HL-60 (cell line): ENCODE data around the gene SLC16A7.

ENCODE experiments used
- DNase-seq, 2 experiments: peaks; one replicate each; pipeline ENCODE4 v3.0.0-alpha.2; 2010 to 2020; ENCODE audit warnings: low read depth in 1 of 2, low spot score in 1 of 2
- H3K27ac ChIP-seq: fragments of 250-450 bp; sonication (Bioruptor Pico); replicated peaks from 2 replicates; pipeline ENCODE4 v1.5.1; 2020; ENCODE audit warnings: mild to moderate bottlenecking, moderate library complexity
- H3K27me3 ChIP-seq: fragments of 250-450 bp; sonication (Bioruptor Pico); 2 replicates; pipeline ENCODE4 v1.5.1; 2021; ENCODE audit warnings: mild to moderate bottlenecking, moderate library complexity; ENCODE audit not compliant: insufficient read depth, poor library complexity, severe bottlenecking
- H3K4me3 ChIP-seq: replicated peaks from 2 replicates; pipeline ENCODE4 v1.5.1; 2011; ENCODE audit warnings: mild to moderate bottlenecking, control low read depth, low read length; ENCODE audit not compliant: insufficient read depth
- GABPA ChIP-seq: IDR thresholded peaks from 2 replicates; pipeline ENCODE4 v1.6.1; 2012; ENCODE audit warnings: low read depth
- POLR2AphosphoS5 ChIP-seq: IDR thresholded peaks from 2 replicates; pipeline ENCODE4 v1.6.1; 2012; ENCODE audit warnings: low read depth
- SPI1 ChIP-seq: IDR thresholded peaks from 2 replicates; pipeline ENCODE4 v1.6.1; 2012; ENCODE audit warnings: low read depth, mild to moderate bottlenecking, borderline replicate concordance
- TF ChIP-seq, protein P1 (sequence below): IDR thresholded peaks from 2 replicates; pipeline ENCODE4 v1.6.1; 2012; ENCODE audit warnings: low read depth; ENCODE audit not compliant: insufficient replicate concordance
- TF ChIP-seq, protein P2 (sequence below): IDR thresholded peaks from one replicate; pipeline ENCODE4 v1.5.1; 2011; ENCODE audit warnings: low read length, control low read depth, inconsistent platforms; ENCODE audit not compliant: insufficient read depth

Gene SLC16A7

DNA sequence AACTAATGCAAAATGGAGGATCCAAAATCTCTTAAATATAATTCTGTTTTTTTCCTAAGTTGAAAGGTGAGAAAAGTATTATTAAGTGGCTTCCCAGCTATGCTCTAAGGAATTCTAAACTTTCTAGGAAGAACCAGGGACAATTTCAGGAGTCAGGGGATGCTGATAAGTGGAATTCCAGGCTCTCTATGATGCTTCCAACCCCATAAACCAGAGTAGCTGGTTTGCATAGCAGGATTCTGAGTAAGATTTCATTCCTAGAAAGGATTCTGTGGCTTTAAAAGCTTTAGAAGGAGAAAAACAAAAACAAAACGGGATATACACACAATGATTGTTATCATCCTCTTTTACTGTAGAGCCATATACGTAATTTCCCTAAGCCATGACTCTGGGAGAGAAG, 93.9 kb downstream of the SLC16A7 start:
- Histone ChIP-seq H3K27me3 (no peaks in the 10 kb centered on the region), H3K4me3 (no peak overlapping the region), H3K27ac (no peak overlapping the region)
- TF ChIP-seq, protein P1, sequence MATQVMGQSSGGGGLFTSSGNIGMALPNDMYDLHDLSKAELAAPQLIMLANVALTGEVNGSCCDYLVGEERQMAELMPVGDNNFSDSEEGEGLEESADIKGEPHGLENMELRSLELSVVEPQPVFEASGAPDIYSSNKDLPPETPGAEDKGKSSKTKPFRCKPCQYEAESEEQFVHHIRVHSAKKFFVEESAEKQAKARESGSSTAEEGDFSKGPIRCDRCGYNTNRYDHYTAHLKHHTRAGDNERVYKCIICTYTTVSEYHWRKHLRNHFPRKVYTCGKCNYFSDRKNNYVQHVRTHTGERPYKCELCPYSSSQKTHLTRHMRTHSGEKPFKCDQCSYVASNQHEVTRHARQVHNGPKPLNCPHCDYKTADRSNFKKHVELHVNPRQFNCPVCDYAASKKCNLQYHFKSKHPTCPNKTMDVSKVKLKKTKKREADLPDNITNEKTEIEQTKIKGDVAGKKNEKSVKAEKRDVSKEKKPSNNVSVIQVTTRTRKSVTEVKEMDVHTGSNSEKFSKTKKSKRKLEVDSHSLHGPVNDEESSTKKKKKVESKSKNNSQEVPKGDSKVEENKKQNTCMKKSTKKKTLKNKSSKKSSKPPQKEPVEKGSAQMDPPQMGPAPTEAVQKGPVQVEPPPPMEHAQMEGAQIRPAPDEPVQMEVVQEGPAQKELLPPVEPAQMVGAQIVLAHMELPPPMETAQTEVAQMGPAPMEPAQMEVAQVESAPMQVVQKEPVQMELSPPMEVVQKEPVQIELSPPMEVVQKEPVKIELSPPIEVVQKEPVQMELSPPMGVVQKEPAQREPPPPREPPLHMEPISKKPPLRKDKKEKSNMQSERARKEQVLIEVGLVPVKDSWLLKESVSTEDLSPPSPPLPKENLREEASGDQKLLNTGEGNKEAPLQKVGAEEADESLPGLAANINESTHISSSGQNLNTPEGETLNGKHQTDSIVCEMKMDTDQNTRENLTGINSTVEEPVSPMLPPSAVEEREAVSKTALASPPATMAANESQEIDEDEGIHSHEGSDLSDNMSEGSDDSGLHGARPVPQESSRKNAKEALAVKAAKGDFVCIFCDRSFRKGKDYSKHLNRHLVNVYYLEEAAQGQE, result no peak
- TF ChIP-seq GABPA, result no peak
- TF ChIP-seq, protein P2, sequence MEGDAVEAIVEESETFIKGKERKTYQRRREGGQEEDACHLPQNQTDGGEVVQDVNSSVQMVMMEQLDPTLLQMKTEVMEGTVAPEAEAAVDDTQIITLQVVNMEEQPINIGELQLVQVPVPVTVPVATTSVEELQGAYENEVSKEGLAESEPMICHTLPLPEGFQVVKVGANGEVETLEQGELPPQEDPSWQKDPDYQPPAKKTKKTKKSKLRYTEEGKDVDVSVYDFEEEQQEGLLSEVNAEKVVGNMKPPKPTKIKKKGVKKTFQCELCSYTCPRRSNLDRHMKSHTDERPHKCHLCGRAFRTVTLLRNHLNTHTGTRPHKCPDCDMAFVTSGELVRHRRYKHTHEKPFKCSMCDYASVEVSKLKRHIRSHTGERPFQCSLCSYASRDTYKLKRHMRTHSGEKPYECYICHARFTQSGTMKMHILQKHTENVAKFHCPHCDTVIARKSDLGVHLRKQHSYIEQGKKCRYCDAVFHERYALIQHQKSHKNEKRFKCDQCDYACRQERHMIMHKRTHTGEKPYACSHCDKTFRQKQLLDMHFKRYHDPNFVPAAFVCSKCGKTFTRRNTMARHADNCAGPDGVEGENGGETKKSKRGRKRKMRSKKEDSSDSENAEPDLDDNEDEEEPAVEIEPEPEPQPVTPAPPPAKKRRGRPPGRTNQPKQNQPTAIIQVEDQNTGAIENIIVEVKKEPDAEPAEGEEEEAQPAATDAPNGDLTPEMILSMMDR, result no peak
- TF ChIP-seq SPI1, result no peak
- no peak for TF ChIP-seq POLR2AphosphoS5
- no peak for DNase-seq

GRCh38 chr12:59695379-59695778, 99.5 kb downstream of the SLC16A7 start:
- Histone ChIP-seq H3K4me3 (no peak overlapping the region), H3K27me3 (no peaks in the 10 kb centered on the region), H3K27ac (no peak overlapping the region)
- DNase-seq, result no peak
- TF ChIP-seq GABPA, result no peak
- no peak for TF ChIP-seq SPI1
- TF ChIP-seq, protein P2, result no peak
- TF ChIP-seq POLR2AphosphoS5, result no peak
- TF ChIP-seq, protein P1, result no peak

DNA sequence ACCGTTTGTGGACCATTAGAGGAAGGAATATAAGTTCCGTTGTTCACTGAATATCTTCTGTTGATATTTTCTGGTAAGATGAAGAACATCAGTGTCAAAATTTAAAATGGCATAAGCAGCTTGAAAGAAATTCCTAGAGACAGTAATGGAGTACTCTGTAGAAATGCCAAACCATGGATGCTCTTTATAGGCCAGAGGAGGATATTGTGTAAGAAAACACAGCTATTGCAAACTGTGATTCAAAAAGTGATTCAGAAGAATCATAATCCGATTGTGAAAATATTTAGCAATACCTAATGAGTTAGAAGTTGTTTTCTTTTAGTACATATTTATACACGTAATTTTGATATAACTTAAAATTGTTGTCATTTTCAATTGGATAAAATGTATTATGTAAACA, 102.8 kb downstream of the SLC16A7 start:
- H3K27ac ChIP-seq, result no peak overlapping the region
- DNase-seq, result peak in 1 of 2 experiments; percentile 27
- no peaks in the 10 kb centered on the region for H3K27me3 ChIP-seq
- H3K4me3 ChIP-seq, result no peak overlapping the region
- TF ChIP-seq, protein P2, result no peak
- TF ChIP-seq POLR2AphosphoS5 (no peak), GABPA (no peak), SPI1 (no peak)
- TF ChIP-seq, protein P1, result no peak
